Fibroblast of lung (primary cell): Measurements from ENCODE around the gene PPP4R1.

Source experiments
- EZH2 ChIP-seq: IDR thresholded peaks from 2 replicates; pipeline ENCODE4 v1.5.1; 2012; ENCODE audit warnings: low read length, control low read depth, mild to moderate bottlenecking; ENCODE audit errors: missing control alignments
- TF ChIP-seq, protein P1 (sequence below), 2 donors: IDR thresholded peaks in 1 of 2; conservative IDR thresholded peaks in 1 of 2; 1 replicate in 1 of 2; 2 replicates in 1 of 2; pipeline ENCODE4 v1.5.1; 2011 to 2012; ENCODE audit warnings: low read length in 2 of 2, control low read depth in 1 of 2, inconsistent platforms in 1 of 2, low read depth in 1 of 2, mild to moderate bottlenecking in 1 of 2

DNA sequence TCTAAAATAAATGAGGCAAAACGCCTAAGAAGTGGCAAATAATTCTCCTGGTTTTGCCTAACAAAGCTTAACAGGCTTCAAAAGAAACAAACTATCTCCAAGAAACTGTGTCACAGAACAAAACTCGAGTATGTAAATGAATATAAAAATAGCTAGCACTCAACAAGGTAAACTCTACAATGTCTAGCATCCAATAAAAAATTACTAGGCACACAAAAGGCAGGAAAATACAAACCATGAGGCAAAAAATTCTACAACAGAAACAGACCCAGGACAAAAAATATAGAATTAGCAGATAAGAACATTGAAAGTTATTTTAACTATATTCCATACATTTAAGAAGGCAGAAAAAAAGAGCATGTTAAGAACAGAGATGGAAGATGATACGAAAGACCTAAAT, 16.8 kb downstream of the PPP4R1 start:
- TF ChIP-seq, protein P1, sequence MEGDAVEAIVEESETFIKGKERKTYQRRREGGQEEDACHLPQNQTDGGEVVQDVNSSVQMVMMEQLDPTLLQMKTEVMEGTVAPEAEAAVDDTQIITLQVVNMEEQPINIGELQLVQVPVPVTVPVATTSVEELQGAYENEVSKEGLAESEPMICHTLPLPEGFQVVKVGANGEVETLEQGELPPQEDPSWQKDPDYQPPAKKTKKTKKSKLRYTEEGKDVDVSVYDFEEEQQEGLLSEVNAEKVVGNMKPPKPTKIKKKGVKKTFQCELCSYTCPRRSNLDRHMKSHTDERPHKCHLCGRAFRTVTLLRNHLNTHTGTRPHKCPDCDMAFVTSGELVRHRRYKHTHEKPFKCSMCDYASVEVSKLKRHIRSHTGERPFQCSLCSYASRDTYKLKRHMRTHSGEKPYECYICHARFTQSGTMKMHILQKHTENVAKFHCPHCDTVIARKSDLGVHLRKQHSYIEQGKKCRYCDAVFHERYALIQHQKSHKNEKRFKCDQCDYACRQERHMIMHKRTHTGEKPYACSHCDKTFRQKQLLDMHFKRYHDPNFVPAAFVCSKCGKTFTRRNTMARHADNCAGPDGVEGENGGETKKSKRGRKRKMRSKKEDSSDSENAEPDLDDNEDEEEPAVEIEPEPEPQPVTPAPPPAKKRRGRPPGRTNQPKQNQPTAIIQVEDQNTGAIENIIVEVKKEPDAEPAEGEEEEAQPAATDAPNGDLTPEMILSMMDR (conservative IDR thresholded peaks at IDR 0.05 in 1 of 2, IDR thresholded peaks at IDR 0.05 in 1 of 2; ENCODE audit: low read depth in 1 of 2, low read length in 2 of 2): no peak
- TF ChIP-seq EZH2: no peak
